Neuronal stem cell (in vitro differentiated cells): Measurements from ENCODE around the gene GUCY1A1.

Source experiments
- DNase-seq: peaks from one replicate; pipeline ENCODE4 v3.0.0-alpha.2; 2013; ENCODE audit warnings: low spot score
- H2AFZ ChIP-seq: one replicate; pipeline ENCODE4 v1.6.1; 2013; ENCODE audit warnings: mild to moderate bottlenecking, low read length, inconsistent platforms
- H2AK5ac ChIP-seq: 2 replicates; pipeline ENCODE4 v1.6.1; 2013; ENCODE audit warnings: low read depth, mild to moderate bottlenecking, inconsistent platforms, low read length, moderate library complexity, mixed read lengths
- H2BK120ac ChIP-seq: 2 replicates; pipeline ENCODE4 v1.6.1; 2013; ENCODE audit warnings: low read depth, mild to moderate bottlenecking, inconsistent platforms, low read length, moderate library complexity, mixed read lengths
- H2BK12ac ChIP-seq: one replicate; pipeline ENCODE4 v1.6.1; 2013; ENCODE audit warnings: low read length, inconsistent platforms
- H2BK15ac ChIP-seq: 2 replicates; pipeline ENCODE4 v1.6.1; 2013; ENCODE audit warnings: mild to moderate bottlenecking, low read length, inconsistent platforms, mixed read lengths
- H2BK5ac ChIP-seq: one replicate; pipeline ENCODE4 v1.6.1; 2013; ENCODE audit warnings: inconsistent platforms, mild to moderate bottlenecking, low read length, moderate library complexity
- H3K14ac ChIP-seq: one replicate; pipeline ENCODE4 v1.6.1; 2013; ENCODE audit warnings: low read length, inconsistent platforms
- H3K18ac ChIP-seq: 2 replicates; pipeline ENCODE4 v1.6.1; 2013; ENCODE audit warnings: low read length, inconsistent platforms
- H3K23ac ChIP-seq: 2 replicates; pipeline ENCODE4 v1.6.1; 2013; ENCODE audit warnings: low read depth, mild to moderate bottlenecking, mixed read lengths, low read length, inconsistent platforms; ENCODE audit not compliant: poor library complexity
- H3K27ac ChIP-seq: replicated peaks from 3 replicates; pipeline ENCODE4 v1.5.1; 2013; ENCODE audit warnings: low read length, inconsistent platforms
- H3K27me3 ChIP-seq, 3 experiments: 2 replicates each; pipeline ENCODE4 v1.6.1; 2013; ENCODE audit warnings: low read length in 3 of 3, mild to moderate bottlenecking in 2 of 3, inconsistent platforms in 1 of 3, low read depth in 1 of 3, mixed read lengths in 1 of 3, moderate library complexity in 1 of 3; ENCODE audit not compliant: control insufficient read depth in 3 of 3, insufficient read depth in 3 of 3
- H3K36me3 ChIP-seq, 2 donors: replicated peaks in 1 of 2; 2 replicates each; pipeline ENCODE4 v1.6.1; 2013; ENCODE audit warnings: low read length in 2 of 2; ENCODE audit not compliant: control insufficient read depth in 2 of 2, insufficient read depth in 2 of 2
- H3K4ac ChIP-seq: 2 replicates; pipeline ENCODE4 v1.6.1; 2013; ENCODE audit warnings: inconsistent platforms, mild to moderate bottlenecking, low read length, moderate library complexity
- H3K4me1 ChIP-seq, 2 donors: 1 replicate in 1 of 2; 2 replicates in 1 of 2; pipeline ENCODE4 v1.6.1; 2013; ENCODE audit warnings: low read length in 2 of 2, low read depth in 1 of 2; ENCODE audit not compliant: control insufficient read depth in 2 of 2, insufficient read depth in 1 of 2
- H3K4me2 ChIP-seq: one replicate; pipeline ENCODE4 v1.6.1; 2013; ENCODE audit warnings: mild to moderate bottlenecking, low read length, inconsistent platforms; ENCODE audit not compliant: insufficient read depth, poor library complexity, severe bottlenecking
- H3K4me3 ChIP-seq, 2 donors: 2 replicates each; pipeline ENCODE4 v1.5.1; 2013; ENCODE audit warnings: low read length in 2 of 2, mild to moderate bottlenecking in 2 of 2, inconsistent platforms in 1 of 2, moderate library complexity in 1 of 2
- H3K79me1 ChIP-seq: one replicate; pipeline ENCODE4 v1.6.1; 2013; ENCODE audit warnings: low read depth, mild to moderate bottlenecking, inconsistent platforms, low read length, moderate library complexity
- H3K9ac ChIP-seq: one replicate; pipeline ENCODE4 v1.6.1; 2013; ENCODE audit warnings: mild to moderate bottlenecking, low read depth, low read length, inconsistent platforms; ENCODE audit not compliant: poor library complexity
- H3K9me3 ChIP-seq, 2 donors: replicated peaks in 1 of 2; 2 replicates each; pipeline versions ENCODE3 to v1.6.1; 2013; ENCODE audit warnings: low read length in 2 of 2, mild to moderate bottlenecking in 2 of 2, inconsistent platforms in 1 of 2, low read depth in 1 of 2, mixed read lengths in 1 of 2, moderate library complexity in 1 of 2; ENCODE audit not compliant: control insufficient read depth in 2 of 2, insufficient read depth in 1 of 2
- H4K8ac ChIP-seq: one replicate; pipeline ENCODE4 v1.6.1; 2013; ENCODE audit warnings: low read depth, mild to moderate bottlenecking, inconsistent platforms, low read length, moderate library complexity
- H4K91ac ChIP-seq: one replicate; pipeline ENCODE4 v1.6.1; 2013; ENCODE audit warnings: low read length, low read depth, mild to moderate bottlenecking, inconsistent platforms; ENCODE audit not compliant: poor library complexity
- WGBS, 2 donors: extraction: QIAGEN DNeasy Blood & Tissue Kit; methylation state at CpG; one replicate each; pipeline ENCODE4 v1.1.7; 2013; ENCODE audit warnings: missing lambda C conversion rate in 2 of 2, mixed read lengths in 1 of 2; ENCODE audit not compliant: insufficient read length in 2 of 2, insufficient replicate concordance in 1 of 2; ENCODE audit errors: extremely low coverage in 2 of 2; 5-methylcytosine and 5-hydroxymethylcytosine counted together

GUCY1A1 gene

DNA sequence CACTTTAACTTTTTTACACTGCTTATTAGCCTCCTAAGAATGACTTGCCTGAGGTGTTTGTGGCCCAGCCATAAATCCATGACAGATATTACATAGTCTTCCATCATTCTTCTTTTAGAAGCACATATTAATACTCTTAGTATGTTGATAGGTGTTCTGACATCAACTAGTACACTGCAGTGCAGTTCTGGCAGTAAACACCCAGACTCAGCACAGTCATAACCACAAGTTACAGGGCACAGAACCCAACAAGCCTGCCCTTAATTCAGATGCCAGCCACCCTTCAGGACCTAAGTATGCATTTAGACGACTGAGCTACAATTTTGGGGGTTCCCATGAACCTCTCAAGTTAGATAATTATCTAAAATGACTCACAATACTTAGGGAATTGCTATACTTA, 55.7 kb downstream of the GUCY1A1 start:
- no CpG with 5 or more reads among the region's 1 CpG for WGBS, 2 donors
- no peak overlapping the region for H3K18ac ChIP-seq
- no peak overlapping the region for H4K91ac ChIP-seq
- no peak overlapping the region for H4K8ac ChIP-seq
- no peak overlapping the region for H2AFZ ChIP-seq
- H3K23ac ChIP-seq: no peak overlapping the region
- H3K27me3 ChIP-seq: no peaks in the 10 kb centered on the region
- no peak overlapping the region for H3K9ac ChIP-seq
- no peak overlapping the region for H3K14ac ChIP-seq
- H3K9me3 ChIP-seq: no peaks in the 10 kb centered on the region
- no peaks in the 10 kb centered on the region for H3K79me1 ChIP-seq
- no peak overlapping the region for H2BK120ac ChIP-seq
- no peak overlapping the region for H2BK15ac ChIP-seq
- H3K4me3 ChIP-seq: no peak overlapping the region
- H2BK5ac ChIP-seq: no peak overlapping the region
- H3K4me2 ChIP-seq: no peak overlapping the region
- H2BK12ac ChIP-seq: no peak overlapping the region
- no peak overlapping the region for H3K27ac ChIP-seq
- H3K4ac ChIP-seq: no peak overlapping the region
- no peaks in the 10 kb centered on the region for H3K4me1 ChIP-seq
- no peak for DNase-seq
- H2AK5ac ChIP-seq: no peak overlapping the region
- H3K36me3 ChIP-seq: no peaks in the 10 kb centered on the region

DNA sequence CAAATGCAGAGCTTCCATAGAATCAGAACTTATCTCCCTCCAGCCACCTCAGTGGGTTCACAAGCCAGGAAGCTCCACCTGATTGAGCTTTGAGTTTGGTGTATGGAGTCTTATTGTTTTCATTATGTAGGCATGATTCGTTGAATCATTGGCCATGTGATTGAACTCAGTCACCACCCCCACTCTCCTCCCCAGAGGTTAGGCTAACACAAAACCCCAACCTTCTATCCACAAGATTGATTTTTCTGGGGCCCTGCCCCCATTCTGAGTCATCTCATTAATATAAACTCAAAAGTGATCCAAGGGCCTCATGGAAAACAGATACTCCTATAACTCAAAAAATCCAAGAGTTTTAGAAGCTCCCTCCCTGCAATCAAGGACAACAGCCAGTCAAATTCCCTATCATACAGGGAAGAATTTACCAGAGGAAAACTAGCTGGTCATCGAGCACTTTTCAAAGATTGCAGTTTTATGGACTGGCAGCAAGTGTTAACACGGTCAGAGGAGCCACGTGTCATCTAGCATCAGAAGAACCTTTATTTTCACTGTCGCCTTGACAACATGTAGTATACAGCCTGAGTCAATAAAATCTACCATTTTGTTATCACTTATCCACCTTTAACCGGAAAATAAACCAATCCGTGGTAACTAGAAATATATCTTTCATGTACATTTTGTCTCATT, 56.3 kb downstream of the GUCY1A1 start:
- Histone ChIP-seq H3K4ac (no peak overlapping the region), H3K36me3 (no peaks in the 10 kb centered on the region), H3K9ac (no peak overlapping the region), H3K23ac (no peak overlapping the region), H3K18ac (no peak overlapping the region), H3K14ac (no peak overlapping the region), H2AFZ (no peak overlapping the region), H3K4me2 (no peak overlapping the region), H2AK5ac (no peak overlapping the region), H4K8ac (no peak overlapping the region), H3K4me3 (no peak overlapping the region), H2BK120ac (no peak overlapping the region), H3K27ac (no peak overlapping the region), H4K91ac (no peak overlapping the region), H2BK12ac (no peak overlapping the region), H3K27me3 (no peaks in the 10 kb centered on the region), H2BK15ac (no peak overlapping the region), H3K9me3 (no peaks in the 10 kb centered on the region), H3K79me1 (no peaks in the 10 kb centered on the region), H3K4me1 (no peaks in the 10 kb centered on the region), H2BK5ac (no peak overlapping the region)
- WGBS, 2 donors: no CpG with 5 or more reads among the region's 7 CpGs
- no peak for DNase-seq

DNA sequence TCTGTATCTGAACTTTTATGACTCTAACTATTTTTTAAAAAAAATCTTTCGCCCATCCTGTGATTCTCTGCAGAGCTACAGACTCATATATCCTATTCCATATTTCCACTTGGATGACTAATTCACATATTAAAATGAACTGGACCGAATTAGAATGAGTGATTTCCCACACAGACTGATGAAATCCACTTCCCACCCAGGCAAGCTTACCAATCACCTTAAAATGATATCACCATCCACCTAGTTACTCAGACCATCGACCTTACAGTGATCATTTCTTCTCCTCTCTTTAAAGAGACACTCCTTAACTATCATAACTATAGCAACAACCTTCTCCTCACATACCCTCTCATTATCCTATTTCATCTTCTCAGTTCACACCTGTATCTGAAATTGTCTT, 58.1 kb downstream of the GUCY1A1 start:
- Histone ChIP-seq H3K4me2 (no peak overlapping the region), H4K91ac (no peak overlapping the region), H3K27ac (no peak overlapping the region), H3K23ac (no peak overlapping the region), H3K4me1 (no peaks in the 10 kb centered on the region), H3K27me3 (no peaks in the 10 kb centered on the region), H3K9me3 (no peaks in the 10 kb centered on the region), H3K79me1 (no peaks in the 10 kb centered on the region), H2BK15ac (no peak overlapping the region), H3K4ac (no peak overlapping the region), H2BK12ac (no peak overlapping the region), H3K18ac (no peak overlapping the region), H3K36me3 (no peaks in the 10 kb centered on the region), H3K4me3 (no peak overlapping the region), H2AFZ (no peak overlapping the region), H2BK5ac (no peak overlapping the region), H2AK5ac (no peak overlapping the region), H4K8ac (no peak overlapping the region), H3K9ac (no peak overlapping the region), H2BK120ac (no peak overlapping the region), H3K14ac (no peak overlapping the region)
- no CpG with 5 or more reads among the region's 3 CpGs for WGBS, 2 donors
- no peak for DNase-seq

DNA sequence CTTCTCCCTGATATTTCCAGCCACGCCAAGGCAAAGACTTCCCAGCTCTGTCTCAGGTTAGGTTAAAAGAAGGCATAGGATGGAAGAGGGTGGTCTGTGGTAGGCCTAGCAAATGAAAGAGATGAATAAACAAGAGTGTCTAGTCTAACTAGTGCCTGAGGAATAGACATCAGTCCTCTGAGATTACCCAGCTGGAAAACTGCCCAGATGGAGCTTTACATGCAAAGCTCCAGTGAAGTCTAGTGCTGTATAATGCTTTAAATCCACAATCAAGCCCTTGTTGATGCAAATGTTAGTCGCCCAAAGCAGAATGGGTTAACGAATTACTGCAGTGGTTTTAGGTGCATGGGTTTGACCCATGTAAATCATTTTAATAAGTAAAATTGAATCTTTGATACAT, 67.4 kb downstream of the GUCY1A1 start:
- no peaks in the 10 kb centered on the region for H3K4me1 ChIP-seq
- no CpG with 5 or more reads among the region's 3 CpGs for WGBS, 2 donors
- no peak overlapping the region for H3K14ac ChIP-seq

More for the DNA sequence above, 67.4 kb downstream of the GUCY1A1 start:
- no peak overlapping the region for H2BK120ac ChIP-seq
- no peak overlapping the region for H3K9ac ChIP-seq
- no peak overlapping the region for H2AFZ ChIP-seq
- no peak overlapping the region for H2BK5ac ChIP-seq
- H2AK5ac ChIP-seq: no peak overlapping the region
- no peaks in the 10 kb centered on the region for H3K9me3 ChIP-seq
- no peak overlapping the region for H4K91ac ChIP-seq
- no peaks in the 10 kb centered on the region for H3K79me1 ChIP-seq
- no peak overlapping the region for H4K8ac ChIP-seq
- DNase-seq: no peak
- H3K4me2 ChIP-seq: no peak overlapping the region
- H3K36me3 ChIP-seq: no peaks in the 10 kb centered on the region
- no peaks in the 10 kb centered on the region for H3K27me3 ChIP-seq
- no peak overlapping the region for H3K27ac ChIP-seq
- no peak overlapping the region for H2BK15ac ChIP-seq
- H3K23ac ChIP-seq: no peak overlapping the region
- H3K18ac ChIP-seq: no peak overlapping the region
- H3K4me3 ChIP-seq: no peak overlapping the region
- no peak overlapping the region for H2BK12ac ChIP-seq
- no peak overlapping the region for H3K4ac ChIP-seq
